Liver (tissue), 9 donors: ENCODE data around the gene CPLX1. TPM values are rescaled to one million over a fixed set of nuclear protein-coding genes. Genes with fewer than 3 reads are reported as not detected.

Experiments
- DNase-seq: peaks from one replicate; pipeline ENCODE4 v3.0.0-alpha.2; 2017; ENCODE audit warnings: low spot score
- H3K27ac ChIP-seq, 2 donors: one replicate each; pipeline ENCODE4 v1.7.0; 2013; ENCODE audit warnings: inconsistent platforms in 2 of 2, low read length in 2 of 2, control low read depth in 1 of 2, low read depth in 1 of 2, mild to moderate bottlenecking in 1 of 2
- H3K27me3 ChIP-seq, 4 donors: one replicate each; pipeline versions ENCODE4 v1.6.1 to v1.7.0; 2013; ENCODE audit warnings: low read length in 3 of 4, inconsistent platforms in 1 of 4, mild to moderate bottlenecking in 1 of 4, moderate library complexity in 1 of 4; ENCODE audit not compliant: control insufficient read depth in 4 of 4, insufficient read depth in 4 of 4
- H3K36me3 ChIP-seq, 4 donors: one replicate each; pipeline versions ENCODE4 v1.6.1 to v1.7.0; 2013; ENCODE audit warnings: low read length in 3 of 4, mild to moderate bottlenecking in 3 of 4, low read depth in 1 of 4, moderate library complexity in 1 of 4; ENCODE audit not compliant: control insufficient read depth in 4 of 4, insufficient read depth in 3 of 4
- H3K4me1 ChIP-seq, 4 donors: one replicate each; pipeline versions ENCODE4 v1.6.1 to v1.7.0; 2013; ENCODE audit warnings: low read length in 3 of 4, mild to moderate bottlenecking in 3 of 4, moderate library complexity in 1 of 4; ENCODE audit not compliant: control insufficient read depth in 4 of 4, insufficient read depth in 4 of 4
- H3K4me3 ChIP-seq, 3 donors: one replicate each; pipeline versions ENCODE4 v1.6.1 to v1.7.0; 2013; ENCODE audit warnings: low read length in 3 of 3, control low read depth in 1 of 3, low read depth in 1 of 3, mild to moderate bottlenecking in 1 of 3
- H3K9ac ChIP-seq, 2 donors: one replicate each; pipeline ENCODE4 v1.7.0; 2013; ENCODE audit warnings: low read length in 2 of 2, mild to moderate bottlenecking in 2 of 2, moderate library complexity in 2 of 2, control low read depth in 1 of 2, low read depth in 1 of 2
- H3K9me3 ChIP-seq, 4 donors: one replicate each; pipeline versions ENCODE4 v1.6.1 to v1.7.0; 2013; ENCODE audit warnings: low read length in 3 of 4; ENCODE audit not compliant: control insufficient read depth in 4 of 4
- ATF3 ChIP-seq: IDR thresholded peaks from 2 replicates; pipeline ENCODE4 v1.6.1; 2016; ENCODE audit warnings: antibody characterized with exemption
- EGR1 ChIP-seq, 2 donors: IDR thresholded peaks; 2 replicates each; pipeline ENCODE4 v1.6.1; 2016 to 2018; ENCODE audit warnings: antibody characterized with exemption in 2 of 2, low read depth in 2 of 2
- FOXA1 ChIP-seq: IDR thresholded peaks from 2 replicates; pipeline ENCODE4 v1.6.1; 2016; ENCODE audit warnings: antibody characterized with exemption
- FOXA2 ChIP-seq: IDR thresholded peaks from 2 replicates; pipeline ENCODE4 v1.6.1; 2016; ENCODE audit warnings: antibody characterized with exemption
- JUND ChIP-seq, 2 donors: IDR thresholded peaks; 2 replicates each; pipeline ENCODE4 v1.6.1; 2016; ENCODE audit warnings: antibody characterized with exemption in 2 of 2
- NR2F2 ChIP-seq: IDR thresholded peaks from 2 replicates; pipeline ENCODE4 v1.6.1; 2016; ENCODE audit warnings: antibody characterized with exemption
- REST ChIP-seq: IDR thresholded peaks from 2 replicates; pipeline ENCODE4 v1.6.1; 2016; ENCODE audit warnings: antibody characterized with exemption, mild to moderate bottlenecking
- TAF1 ChIP-seq: conservative IDR thresholded peaks from 2 replicates; pipeline ENCODE4 v1.6.1; 2016; ENCODE audit warnings: antibody characterized with exemption, mild to moderate bottlenecking
- YY1 ChIP-seq: IDR thresholded peaks from 2 replicates; pipeline ENCODE4 v1.6.1; 2016; ENCODE audit warnings: antibody characterized with exemption, mild to moderate bottlenecking
- ZBTB33 ChIP-seq: IDR thresholded peaks from 2 replicates; pipeline ENCODE4 v1.6.1; 2016; ENCODE audit warnings: antibody characterized with exemption
- WGBS: extraction: QIAGEN DNeasy Blood & Tissue Kit; methylation state at CpG from one replicate; pipeline ENCODE4 v1.1.7; 2013; 5-methylcytosine and 5-hydroxymethylcytosine counted together
- polyA plus RNA-seq, 2 donors: library from polyadenylated mRNA; stranded (reverse) in 1 of 2; unstranded in 1 of 2; fragments of 200-250 nt in 1 of 2; fragments of >200 nt in 1 of 2; fragmentation: Nextera tagmentation in 1 of 2; extraction: Ambion mirVana in 1 of 2; gene quantifications; one replicate each; pipeline versions ENCODE4 v1.2.1 to v1.2.3, GENCODE V29; 2013 to 2015
- total RNA-seq, 2 donors: library from RNA; depleted of rRNA; stranded (reverse); fragments of >200 nt; gene quantifications; one replicate each; pipeline ENCODE4 v1.2.3, GENCODE V29; 2014
- TF ChIP-seq, protein P1 (sequence below): fragments of 150-350 bp; IDR thresholded peaks from 2 replicates; pipeline ENCODE4 v1.5.1; 2017; ENCODE audit warnings: improper control_type of control experiment, low read depth, low read length; ENCODE audit not compliant: missing input control
- donor health status: healthy.
- donor health status: healthy.
- donor health status: healthy.
- donor health status: healthy.
- donor health status: healthy.

The CPLX1 gene
- total and polyA plus RNA-seq, 4 donors: 0.14 to 2.8 (median 0.80) TPM

DNA sequence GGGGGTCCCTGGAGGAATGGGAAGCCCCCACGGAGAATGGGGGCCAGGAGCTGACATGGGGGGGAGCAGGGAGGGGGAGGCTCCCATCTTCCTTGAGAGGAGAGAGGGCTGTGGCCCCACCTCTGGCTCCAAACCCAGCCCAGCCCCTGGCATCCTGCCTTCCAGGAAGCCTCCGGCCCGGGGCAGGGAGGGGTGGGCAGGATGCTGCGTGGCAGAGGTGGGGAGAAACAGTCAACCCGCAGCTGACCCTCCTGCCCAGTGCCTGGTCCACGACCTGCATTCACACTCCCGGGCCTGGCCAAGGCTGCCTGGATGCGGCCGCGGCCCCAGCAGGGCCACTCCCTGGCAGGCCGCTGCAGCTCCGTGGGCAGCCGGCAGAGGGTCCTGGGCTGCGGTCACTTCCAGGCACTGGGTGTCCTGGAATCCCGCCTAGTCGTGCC is 39.0 kb downstream of the CPLX1 start:
- Histone ChIP-seq H3K4me3 (no peak overlapping the region), H3K9me3 (no peaks in the 10 kb centered on the region), H3K27ac (no peak overlapping the region), H3K27me3 (no peaks in the 10 kb centered on the region), H3K9ac (no peak overlapping the region), H3K36me3 (no peaks in the 10 kb centered on the region), H3K4me1 (peaks cover 12 to 38% (median 28%) of the 10 kb centered on the region in 4 donors)
- no peak for DNase-seq
- 62% methylated on average over 16 of the region's 16 CpGs for WGBS
- peak; percentile 35 for TF ChIP-seq NR2F2
- TF ChIP-seq, protein P1, sequence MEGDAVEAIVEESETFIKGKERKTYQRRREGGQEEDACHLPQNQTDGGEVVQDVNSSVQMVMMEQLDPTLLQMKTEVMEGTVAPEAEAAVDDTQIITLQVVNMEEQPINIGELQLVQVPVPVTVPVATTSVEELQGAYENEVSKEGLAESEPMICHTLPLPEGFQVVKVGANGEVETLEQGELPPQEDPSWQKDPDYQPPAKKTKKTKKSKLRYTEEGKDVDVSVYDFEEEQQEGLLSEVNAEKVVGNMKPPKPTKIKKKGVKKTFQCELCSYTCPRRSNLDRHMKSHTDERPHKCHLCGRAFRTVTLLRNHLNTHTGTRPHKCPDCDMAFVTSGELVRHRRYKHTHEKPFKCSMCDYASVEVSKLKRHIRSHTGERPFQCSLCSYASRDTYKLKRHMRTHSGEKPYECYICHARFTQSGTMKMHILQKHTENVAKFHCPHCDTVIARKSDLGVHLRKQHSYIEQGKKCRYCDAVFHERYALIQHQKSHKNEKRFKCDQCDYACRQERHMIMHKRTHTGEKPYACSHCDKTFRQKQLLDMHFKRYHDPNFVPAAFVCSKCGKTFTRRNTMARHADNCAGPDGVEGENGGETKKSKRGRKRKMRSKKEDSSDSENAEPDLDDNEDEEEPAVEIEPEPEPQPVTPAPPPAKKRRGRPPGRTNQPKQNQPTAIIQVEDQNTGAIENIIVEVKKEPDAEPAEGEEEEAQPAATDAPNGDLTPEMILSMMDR: no peak

- Histone ChIP-seq H3K36me3 (no peaks in the 10 kb centered on the region), H3K9ac (no peak overlapping the region), H3K27ac (no peak overlapping the region), H3K4me3 (peak overlapping the region in 1 of 3 donors; percentile 13), H3K27me3 (no peaks in the 10 kb centered on the region), H3K9me3 (no peaks in the 10 kb centered on the region), H3K4me1 (peaks cover 12 to 38% (median 28%) of the 10 kb centered on the region in 4 donors)
- TF ChIP-seq FOXA1 (no peak), JUND (IDR thresholded peaks at IDR 0.05) (no peak), NR2F2 (no peak), FOXA2 (no peak), ATF3 (no peak), REST (no peak), ZBTB33 (no peak), EGR1 (IDR thresholded peaks at IDR 0.05; ENCODE audit: low read depth in 2 of 2) (no peak), YY1 (no peak), TAF1 (no peak)
- TF ChIP-seq, protein P1: no peak
- 32% methylated on average over 72 of the region's 72 CpGs for WGBS
- DNase-seq: no peak
Measured at GRCh38 chr4:786074-786741, 39.7 kb downstream of the CPLX1 start.
